HG02642 (cell line): ENCODE measurements around the gene MARCHF10.

Source experiments
- ATAC-seq: cut with Tn5 transposase; IDR thresholded peaks from one replicate; pipeline ENCODE4 v1.9.1; 2021; ENCODE audit warnings: mild to moderate bottlenecking; ENCODE audit not compliant: unreplicated experiment, poor library complexity

Gene MARCHF10

GRCh38 chr17:62681939-62682381 lies 126.2 kb downstream of the MARCHF10 start:
- ATAC-seq = no peak

GRCh38 chr17:62681061-62681938 lies 126.8 kb downstream of the MARCHF10 start:
- no peak for ATAC-seq

- ATAC-seq = no peak
These were observed 127.5 kb downstream of the MARCHF10 start for GRCh38 chr17:62680541-62681052.

- no peak for ATAC-seq
These were observed 128.2 kb downstream of the MARCHF10 start for GRCh38 chr17:62679866-62680377.

GRCh38 chr17:62678214-62678919 lies 129.7 kb downstream of the MARCHF10 start:
- no peak for ATAC-seq

- no peak for ATAC-seq
These were observed 131.0 kb downstream of the MARCHF10 start for GRCh38 chr17:62676952-62677596.

- ATAC-seq = no peak
These were observed 131.7 kb downstream of the MARCHF10 start for GRCh38 chr17:62676231-62676943.

GRCh38 chr17:62675701-62676100 lies 132.4 kb downstream of the MARCHF10 start:
- no peak for ATAC-seq

GRCh38 chr17:62675260-62675659 lies 132.9 kb downstream of the MARCHF10 start:
- no peak for ATAC-seq

- no peak for ATAC-seq
These were observed 133.3 kb downstream of the MARCHF10 start for GRCh38 chr17:62674841-62675240.

- no peak for ATAC-seq
These were observed 133.8 kb downstream of the MARCHF10 start for GRCh38 chr17:62674363-62674739.

GRCh38 chr17:62673614-62674362 lies 134.3 kb downstream of the MARCHF10 start:
- no peak for ATAC-seq

- no peak for ATAC-seq
These were observed 135.2 kb downstream of the MARCHF10 start for GRCh38 chr17:62672957-62673356.

GRCh38 chr17:62671553-62671952 lies 136.6 kb downstream of the MARCHF10 start:
- ATAC-seq = no peak

- no peak for ATAC-seq
These were observed 137.8 kb downstream of the MARCHF10 start for GRCh38 chr17:62670202-62670821.

- ATAC-seq = no peak
These were observed 139.9 kb downstream of the MARCHF10 start for GRCh38 chr17:62668091-62668804.

GRCh38 chr17:62666801-62667591 lies 141.1 kb downstream of the MARCHF10 start:
- no peak for ATAC-seq
